Neuronal stem cell (in vitro differentiated cells): ENCODE results near the gene MPND.

ENCODE experiments used
- DNase-seq: peaks from one replicate; pipeline ENCODE4 v3.0.0-alpha.2; 2013; ENCODE audit warnings: low spot score
- H2AFZ ChIP-seq: one replicate; pipeline ENCODE4 v1.6.1; 2013; ENCODE audit warnings: mild to moderate bottlenecking, low read length, inconsistent platforms
- H2AK5ac ChIP-seq: 2 replicates; pipeline ENCODE4 v1.6.1; 2013; ENCODE audit warnings: low read depth, mild to moderate bottlenecking, inconsistent platforms, low read length, moderate library complexity, mixed read lengths
- H2BK120ac ChIP-seq: 2 replicates; pipeline ENCODE4 v1.6.1; 2013; ENCODE audit warnings: low read depth, mild to moderate bottlenecking, inconsistent platforms, low read length, moderate library complexity, mixed read lengths
- H2BK12ac ChIP-seq: one replicate; pipeline ENCODE4 v1.6.1; 2013; ENCODE audit warnings: low read length, inconsistent platforms
- H2BK15ac ChIP-seq: 2 replicates; pipeline ENCODE4 v1.6.1; 2013; ENCODE audit warnings: mild to moderate bottlenecking, low read length, inconsistent platforms, mixed read lengths
- H2BK5ac ChIP-seq: one replicate; pipeline ENCODE4 v1.6.1; 2013; ENCODE audit warnings: inconsistent platforms, mild to moderate bottlenecking, low read length, moderate library complexity
- H3K14ac ChIP-seq: one replicate; pipeline ENCODE4 v1.6.1; 2013; ENCODE audit warnings: low read length, inconsistent platforms
- H3K18ac ChIP-seq: 2 replicates; pipeline ENCODE4 v1.6.1; 2013; ENCODE audit warnings: low read length, inconsistent platforms
- H3K23ac ChIP-seq: 2 replicates; pipeline ENCODE4 v1.6.1; 2013; ENCODE audit warnings: low read depth, mild to moderate bottlenecking, mixed read lengths, low read length, inconsistent platforms; ENCODE audit not compliant: poor library complexity
- H3K27ac ChIP-seq: replicated peaks from 3 replicates; pipeline ENCODE4 v1.5.1; 2013; ENCODE audit warnings: low read length, inconsistent platforms
- H3K27me3 ChIP-seq, 3 experiments: 2 replicates each; pipeline ENCODE4 v1.6.1; 2013; ENCODE audit warnings: low read length in 3 of 3, mild to moderate bottlenecking in 2 of 3, inconsistent platforms in 1 of 3, low read depth in 1 of 3, mixed read lengths in 1 of 3, moderate library complexity in 1 of 3; ENCODE audit not compliant: control insufficient read depth in 3 of 3, insufficient read depth in 3 of 3
- H3K36me3 ChIP-seq, 2 donors: replicated peaks in 1 of 2; 2 replicates each; pipeline ENCODE4 v1.6.1; 2013; ENCODE audit warnings: low read length in 2 of 2; ENCODE audit not compliant: control insufficient read depth in 2 of 2, insufficient read depth in 2 of 2
- H3K4ac ChIP-seq: 2 replicates; pipeline ENCODE4 v1.6.1; 2013; ENCODE audit warnings: inconsistent platforms, mild to moderate bottlenecking, low read length, moderate library complexity
- H3K4me1 ChIP-seq, 2 donors: 1 replicate in 1 of 2; 2 replicates in 1 of 2; pipeline ENCODE4 v1.6.1; 2013; ENCODE audit warnings: low read length in 2 of 2, low read depth in 1 of 2; ENCODE audit not compliant: control insufficient read depth in 2 of 2, insufficient read depth in 1 of 2
- H3K4me2 ChIP-seq: one replicate; pipeline ENCODE4 v1.6.1; 2013; ENCODE audit warnings: mild to moderate bottlenecking, low read length, inconsistent platforms; ENCODE audit not compliant: insufficient read depth, poor library complexity, severe bottlenecking
- H3K4me3 ChIP-seq, 2 donors: 2 replicates each; pipeline ENCODE4 v1.5.1; 2013; ENCODE audit warnings: low read length in 2 of 2, mild to moderate bottlenecking in 2 of 2, inconsistent platforms in 1 of 2, moderate library complexity in 1 of 2
- H3K79me1 ChIP-seq: one replicate; pipeline ENCODE4 v1.6.1; 2013; ENCODE audit warnings: low read depth, mild to moderate bottlenecking, inconsistent platforms, low read length, moderate library complexity
- H3K9ac ChIP-seq: one replicate; pipeline ENCODE4 v1.6.1; 2013; ENCODE audit warnings: mild to moderate bottlenecking, low read depth, low read length, inconsistent platforms; ENCODE audit not compliant: poor library complexity
- H3K9me3 ChIP-seq, 2 donors: replicated peaks in 1 of 2; 2 replicates each; pipeline versions ENCODE3 to v1.6.1; 2013; ENCODE audit warnings: low read length in 2 of 2, mild to moderate bottlenecking in 2 of 2, inconsistent platforms in 1 of 2, low read depth in 1 of 2, mixed read lengths in 1 of 2, moderate library complexity in 1 of 2; ENCODE audit not compliant: control insufficient read depth in 2 of 2, insufficient read depth in 1 of 2
- H4K8ac ChIP-seq: one replicate; pipeline ENCODE4 v1.6.1; 2013; ENCODE audit warnings: low read depth, mild to moderate bottlenecking, inconsistent platforms, low read length, moderate library complexity
- H4K91ac ChIP-seq: one replicate; pipeline ENCODE4 v1.6.1; 2013; ENCODE audit warnings: low read length, low read depth, mild to moderate bottlenecking, inconsistent platforms; ENCODE audit not compliant: poor library complexity
- WGBS, 2 donors: extraction: QIAGEN DNeasy Blood & Tissue Kit; methylation state at CpG; one replicate each; pipeline ENCODE4 v1.1.7; 2013; ENCODE audit warnings: missing lambda C conversion rate in 2 of 2, mixed read lengths in 1 of 2; ENCODE audit not compliant: insufficient read length in 2 of 2, insufficient replicate concordance in 1 of 2; ENCODE audit errors: extremely low coverage in 2 of 2; 5-methylcytosine and 5-hydroxymethylcytosine counted together

MPND gene

DNA sequence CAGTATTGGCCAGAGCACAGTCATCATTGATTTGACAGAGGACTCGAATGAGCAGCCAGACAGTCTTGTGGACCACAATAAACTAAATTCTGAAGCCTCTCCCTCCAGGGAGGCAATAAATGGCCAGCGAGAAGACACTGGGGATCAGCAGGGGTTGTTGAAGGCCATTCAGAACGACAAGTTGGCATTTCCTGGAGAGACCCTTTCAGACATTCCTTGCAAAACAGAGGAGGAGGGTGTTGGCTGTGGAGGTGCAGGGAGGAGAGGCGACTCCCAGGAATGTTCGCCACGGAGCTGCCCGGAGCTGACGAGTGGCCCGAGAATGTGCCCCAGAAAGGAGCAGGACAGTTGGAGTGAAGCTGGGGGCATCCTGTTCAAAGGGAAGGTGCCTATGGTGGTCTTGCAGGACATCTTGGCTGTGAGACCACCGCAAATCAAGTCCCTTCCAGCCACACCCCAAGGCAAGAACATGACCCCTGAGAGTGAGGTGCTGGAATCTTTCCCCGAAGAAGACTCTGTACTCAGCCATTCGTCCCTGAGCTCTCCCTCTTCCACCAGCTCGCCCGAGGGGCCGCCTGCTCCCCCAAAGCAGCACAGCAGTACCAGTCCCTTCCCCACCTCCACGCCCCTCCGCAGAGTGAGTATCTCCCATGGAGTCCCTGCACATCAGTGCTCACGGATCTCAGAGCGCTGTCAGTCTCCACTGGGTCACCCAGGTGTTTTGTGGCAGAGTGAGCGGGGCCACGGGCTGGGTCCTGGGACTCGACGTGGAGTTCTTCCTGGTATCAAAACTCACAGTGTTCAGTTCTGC, 66.0 kb downstream of the MPND start:
- Histone ChIP-seq H3K27me3 (no peaks in the 10 kb centered on the region), H2BK15ac (no peak overlapping the region), H4K91ac (no peak overlapping the region), H3K4ac (no peak overlapping the region), H3K23ac (peak overlapping the region; percentile 47), H3K18ac (no peak overlapping the region), H3K9ac (no peak overlapping the region), H2AK5ac (no peak overlapping the region), H3K36me3 (peaks cover 42 to 97% of the 10 kb centered on the region in 2 donors), H3K14ac (no peak overlapping the region), H2BK5ac (no peak overlapping the region), H3K27ac (no peak overlapping the region), H3K9me3 (no peaks in the 10 kb centered on the region), H2AFZ (no peak overlapping the region), H3K79me1 (peaks cover 15% of the 10 kb centered on the region), H2BK120ac (no peak overlapping the region), H3K4me1 (peaks cover 0 to under 1% of the 10 kb centered on the region in 2 donors), H2BK12ac (peak overlapping the region; percentile 73), H4K8ac (no peak overlapping the region), H3K4me2 (no peak overlapping the region), H3K4me3 (peak overlapping the region in 1 of 2 donors; percentile 1)
- no CpG with 5 or more reads among the region's 23 CpGs for WGBS, 2 donors
- no peak for DNase-seq
